Measurements from ENCODE around the gene CCL14. TPM values are rescaled to one million over a fixed set of nuclear protein-coding genes. Genes with fewer than 3 reads are reported as not detected.

Gene CCL14
- total RNA-seq, 4 donors from 2014 or later = 6.5 to 57.5 (median 38.0) TPM

DNA sequence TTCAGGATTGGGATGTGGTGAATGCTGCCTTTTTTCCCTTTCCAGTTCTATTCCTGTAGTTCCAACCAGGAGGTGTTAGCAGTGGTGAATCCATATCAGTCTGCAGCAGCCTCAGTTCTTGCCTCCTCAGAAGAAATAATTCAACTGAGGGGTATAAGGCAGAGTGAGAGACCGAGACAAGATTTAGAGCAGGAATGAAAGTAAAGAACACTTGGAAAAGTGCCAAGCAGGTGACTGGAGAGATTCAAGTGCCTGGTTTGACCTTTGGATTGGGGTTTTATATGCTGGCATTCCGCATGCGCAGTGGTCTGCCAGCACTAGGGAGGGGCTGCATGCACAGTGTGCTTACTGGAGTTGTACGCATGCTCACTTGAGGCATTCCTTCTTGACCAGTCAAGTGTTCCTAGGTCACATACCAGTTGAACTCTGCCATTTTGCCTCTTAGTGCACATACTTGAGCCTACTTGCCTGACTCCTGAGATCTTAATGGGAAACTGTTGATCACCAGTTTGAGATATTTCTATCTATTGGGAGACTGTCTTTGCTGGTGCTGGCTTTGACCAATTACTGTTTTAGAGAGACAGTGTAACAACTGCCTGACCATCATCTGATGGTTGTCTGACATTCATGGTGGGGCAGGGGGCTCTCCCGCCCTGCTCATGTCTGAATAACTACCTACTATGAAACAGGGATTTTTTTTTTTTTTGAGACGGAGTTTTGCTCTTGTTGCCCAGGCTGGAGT lies 15.5 kb upstream of the CCL14 start:
- Histone ChIP-seq H3K4me1 (no peaks in the 10 kb centered on the region), H3K36me3 (no peaks in the 10 kb centered on the region), H3K27me3 (peaks cover 13% of the 10 kb centered on the region), H3K4me3 (no peak overlapping the region), H3K9me3 (no peaks in the 10 kb centered on the region), H3K27ac (no peak overlapping the region)
- 57 to 70% methylated on average over 1 to 5 of the region's 6 CpGs for WGBS, 2 donors (ENCODE audit: low coverage in 1 of 2)
- no peak for TF ChIP-seq POLR2A (IDR thresholded peaks at IDR 0.05)
- no peak for TF ChIP-seq CTCF (IDR thresholded peaks at IDR 0.05)
- no peak for TF ChIP-seq EP300 (IDR thresholded peaks at IDR 0.05)
- TF ChIP-seq POLR2AphosphoS5 (IDR thresholded peaks at IDR 0.05) = no peak
- ATAC-seq = no peak

DNA sequence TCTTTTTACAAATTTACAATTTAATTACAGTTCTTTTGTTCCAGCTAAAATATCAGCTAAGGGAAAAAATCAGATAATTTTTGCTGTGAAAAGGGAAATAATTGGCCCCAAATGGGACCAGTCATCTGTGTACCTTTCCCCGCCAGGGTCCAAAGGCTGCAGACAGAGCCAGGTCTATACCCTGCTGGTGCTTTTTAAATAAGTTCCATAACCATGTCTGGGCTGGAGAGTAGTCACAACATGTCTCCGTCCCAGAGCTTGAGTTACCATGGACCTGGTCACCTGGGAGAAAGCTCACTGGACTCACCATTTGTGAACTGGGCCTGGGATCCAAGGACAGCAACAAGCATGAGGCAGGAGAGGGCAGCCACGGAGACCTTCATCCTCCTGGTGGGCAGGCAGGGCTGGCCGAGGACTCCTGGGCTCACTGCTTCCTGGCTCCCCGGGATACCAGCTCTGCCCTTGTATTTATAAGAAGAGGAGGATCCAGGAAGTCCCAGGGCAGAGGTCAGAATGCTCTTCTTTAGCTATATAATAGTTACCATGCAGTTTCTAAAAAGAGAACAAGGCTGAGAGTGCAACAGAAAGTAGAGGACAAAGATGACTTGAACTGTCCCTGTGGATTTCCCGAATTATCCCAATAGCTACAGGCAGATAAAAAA lies 14.7 kb upstream of the CCL14 start, which contains the start of gene CCL15:
Gene CCL15, minus strand, starts transcription at position 444 of the 662 bp plus-strand sequence. Its CDS starts 61 bp downstream, at position 383.
- no peaks in the 10 kb centered on the region for H3K9me3 ChIP-seq
- H3K27me3 ChIP-seq = peaks cover 13% of the 10 kb centered on the region
- TF ChIP-seq CTCF (IDR thresholded peaks at IDR 0.05) = no peak
- no peak for TF ChIP-seq POLR2AphosphoS5 (IDR thresholded peaks at IDR 0.05)
- no peak for TF ChIP-seq POLR2A (IDR thresholded peaks at IDR 0.05)
- H3K27ac ChIP-seq = no peak within 1 kb of the TSS
- no peaks in the 10 kb centered on the region for H3K36me3 ChIP-seq
- no peak for ATAC-seq
- no peak within 1 kb of the TSS for H3K4me3 ChIP-seq
- WGBS, 2 donors (ENCODE audit: low coverage in 1 of 2) = 52 to 70% methylated on average over 3 to 4 of the region's 6 CpGs
- no peaks in the 10 kb centered on the region for H3K4me1 ChIP-seq

GRCh38 chr17:36000732-36001109 lies 14.2 kb upstream of the CCL14 start:
- no peak for ATAC-seq
- H3K9me3 ChIP-seq = no peaks in the 10 kb centered on the region
- no peaks in the 10 kb centered on the region for H3K4me1 ChIP-seq
- TF ChIP-seq POLR2AphosphoS5 (IDR thresholded peaks at IDR 0.05) (no peak), EP300 (IDR thresholded peaks at IDR 0.05) (no peak), CTCF (IDR thresholded peaks at IDR 0.05) (no peak), POLR2A (IDR thresholded peaks at IDR 0.05) (no peak)
- no peak overlapping the region for H3K27ac ChIP-seq
- WGBS, 2 donors (ENCODE audit: low coverage in 1 of 2) = 63 to 66% methylated on average over 4 to 6 of the region's 6 CpGs
- H3K27me3 ChIP-seq = peaks cover 13% of the 10 kb centered on the region
- H3K36me3 ChIP-seq = no peaks in the 10 kb centered on the region
- H3K4me3 ChIP-seq = no peak overlapping the region

GRCh38 chr17:35998756-35999155 lies 12.2 kb upstream of the CCL14 start:
- Histone ChIP-seq H3K4me3 (no peak overlapping the region), H3K9me3 (no peaks in the 10 kb centered on the region), H3K27me3 (peaks cover 13% of the 10 kb centered on the region), H3K36me3 (no peaks in the 10 kb centered on the region), H3K4me1 (no peaks in the 10 kb centered on the region), H3K27ac (no peak overlapping the region)
- TF ChIP-seq POLR2AphosphoS5 (IDR thresholded peaks at IDR 0.05) (no peak), CTCF (IDR thresholded peaks at IDR 0.05) (no peak), EP300 (IDR thresholded peaks at IDR 0.05) (no peak), POLR2A (IDR thresholded peaks at IDR 0.05) (no peak)
- WGBS, 2 donors (ENCODE audit: low coverage in 1 of 2) = 50 to 75% methylated on average over 1 of the region's 1 CpG
- ATAC-seq = no peak

Measured in gastroesophageal sphincter (tissue), 4 donors.